Measurements from ENCODE around the gene ELANE.

- TF ChIP-seq POLR2A (IDR thresholded peaks at IDR 0.05; ENCODE audit: low read depth, low read length) (no peak), TAF1 (IDR thresholded peaks at IDR 0.05; ENCODE audit: low read depth, low read length) (no peak), POLR2AphosphoS5 (IDR thresholded peaks at IDR 0.05; ENCODE audit: low read depth, low read length) (no peak), SPI1 (IDR thresholded peaks at IDR 0.05; ENCODE audit: low read depth, low read length) (no peak)
These were observed 3.5 kb downstream of the ELANE start for GRCh38 chr19:855566-856120.

All from GM12891 (cell line).